HG02884 (cell line): ENCODE data around the gene CX3CR1.

ENCODE experiments used
- ATAC-seq: cut with Tn5 transposase; IDR thresholded peaks from one replicate; pipeline ENCODE4 v1.9.1; 2021; ENCODE audit warnings: mild to moderate bottlenecking, moderate library complexity; ENCODE audit not compliant: unreplicated experiment

CX3CR1 gene

DNA sequence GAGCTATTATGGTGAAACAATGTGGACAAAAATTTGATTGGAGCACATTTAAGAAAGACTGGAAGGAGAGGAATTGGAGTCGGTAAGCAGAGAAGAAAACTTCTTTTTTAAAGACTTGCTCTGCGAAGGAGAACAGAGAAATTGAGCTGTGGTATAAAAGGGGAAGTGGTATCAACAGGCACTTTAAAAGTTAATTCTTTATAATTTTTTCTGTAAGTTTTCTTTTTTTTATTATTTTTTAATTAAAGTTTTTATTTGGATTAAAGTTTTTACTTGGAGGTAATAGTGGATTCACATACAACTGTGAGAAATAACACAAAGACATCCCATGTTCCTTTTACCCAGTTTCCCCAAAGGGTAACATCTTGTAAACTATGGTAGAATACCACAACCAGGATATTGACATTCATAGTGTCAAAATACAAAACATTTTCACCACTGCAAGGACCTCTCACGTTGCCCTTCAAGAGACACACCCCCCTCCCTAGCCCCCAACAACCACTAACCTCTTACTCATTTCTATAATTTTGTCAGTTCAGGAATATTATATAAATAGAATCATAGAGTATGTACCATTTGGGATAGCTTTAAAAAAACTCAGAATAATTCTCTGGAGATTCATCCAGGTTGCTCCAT lies 53.6 kb downstream of the CX3CR1 start:
- ATAC-seq: no peak

DNA sequence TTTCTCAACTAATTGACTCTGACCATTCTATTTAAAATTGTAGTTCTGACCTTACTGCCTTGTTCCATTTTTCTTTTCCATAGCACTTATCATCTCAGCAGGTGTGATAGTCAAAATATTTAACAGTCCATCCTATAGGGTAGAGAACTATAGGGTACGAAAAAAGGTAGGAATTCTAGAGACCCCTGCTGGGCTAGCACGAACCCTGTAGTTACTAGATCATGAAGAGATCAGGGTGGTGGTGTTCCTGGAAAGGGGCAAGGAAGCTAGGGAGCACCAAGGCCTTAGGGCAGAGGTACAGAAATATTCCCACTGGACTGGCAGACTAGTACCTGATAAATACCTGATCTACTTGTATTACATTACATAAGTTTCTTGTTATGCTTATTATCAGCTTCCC lies 55.5 kb downstream of the CX3CR1 start:
- ATAC-seq: no peak

DNA sequence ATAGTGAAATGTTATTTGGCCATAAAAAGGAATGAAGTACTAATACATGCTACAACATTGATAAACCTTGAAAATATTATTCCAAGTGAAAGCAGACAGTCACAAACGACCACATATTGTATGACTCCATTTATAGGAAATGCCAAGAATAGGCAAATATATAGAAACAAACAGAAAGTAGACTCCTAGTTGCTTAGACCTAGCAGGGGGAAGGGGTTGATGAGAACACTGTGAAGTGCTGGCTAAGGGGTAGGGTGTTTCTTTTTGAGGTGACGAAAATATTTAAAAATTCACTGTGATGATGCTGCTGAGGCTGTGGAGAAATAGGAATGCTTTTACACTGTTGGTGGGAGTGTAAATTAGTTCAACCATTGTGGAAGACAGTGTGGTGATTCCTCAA lies 56.9 kb downstream of the CX3CR1 start:
- no peak for ATAC-seq

DNA sequence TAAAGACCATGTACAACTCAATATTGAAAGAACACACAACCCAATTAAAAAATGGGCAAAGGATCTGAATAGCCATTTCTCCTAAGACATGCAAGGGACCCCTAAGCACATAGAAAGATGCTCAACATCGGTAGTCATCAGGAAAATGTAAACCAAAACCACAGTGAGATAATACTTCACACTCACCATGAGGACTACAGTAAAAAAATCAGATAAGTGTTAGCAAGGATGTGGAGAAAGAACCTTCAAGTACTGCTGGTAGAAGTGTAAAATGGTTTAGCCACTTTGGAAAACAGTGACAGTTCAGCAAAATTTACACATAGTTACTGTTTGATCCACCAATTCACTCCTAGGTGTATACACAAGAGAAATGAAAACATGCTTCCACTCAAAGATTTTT lies 57.4 kb downstream of the CX3CR1 start:
- no peak for ATAC-seq

DNA sequence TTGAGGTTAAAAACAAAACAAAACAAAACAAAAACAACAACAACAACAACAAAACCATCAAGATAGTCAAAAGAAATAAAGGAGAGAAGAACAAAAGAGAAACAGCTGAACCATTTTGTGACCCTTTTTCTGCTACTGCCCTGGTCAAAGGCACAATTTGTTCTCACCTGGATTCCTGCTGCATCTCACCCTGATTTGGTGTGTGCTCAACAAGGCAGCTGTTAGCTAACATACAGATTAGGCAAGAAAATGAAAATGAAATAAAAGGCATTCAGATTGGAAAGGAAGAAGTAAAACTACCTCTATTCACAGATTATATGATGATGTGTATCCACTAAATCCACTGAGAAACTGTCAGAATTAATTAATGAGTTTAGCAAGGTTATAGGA lies 58.7 kb downstream of the CX3CR1 start:
- ATAC-seq: no peak

DNA sequence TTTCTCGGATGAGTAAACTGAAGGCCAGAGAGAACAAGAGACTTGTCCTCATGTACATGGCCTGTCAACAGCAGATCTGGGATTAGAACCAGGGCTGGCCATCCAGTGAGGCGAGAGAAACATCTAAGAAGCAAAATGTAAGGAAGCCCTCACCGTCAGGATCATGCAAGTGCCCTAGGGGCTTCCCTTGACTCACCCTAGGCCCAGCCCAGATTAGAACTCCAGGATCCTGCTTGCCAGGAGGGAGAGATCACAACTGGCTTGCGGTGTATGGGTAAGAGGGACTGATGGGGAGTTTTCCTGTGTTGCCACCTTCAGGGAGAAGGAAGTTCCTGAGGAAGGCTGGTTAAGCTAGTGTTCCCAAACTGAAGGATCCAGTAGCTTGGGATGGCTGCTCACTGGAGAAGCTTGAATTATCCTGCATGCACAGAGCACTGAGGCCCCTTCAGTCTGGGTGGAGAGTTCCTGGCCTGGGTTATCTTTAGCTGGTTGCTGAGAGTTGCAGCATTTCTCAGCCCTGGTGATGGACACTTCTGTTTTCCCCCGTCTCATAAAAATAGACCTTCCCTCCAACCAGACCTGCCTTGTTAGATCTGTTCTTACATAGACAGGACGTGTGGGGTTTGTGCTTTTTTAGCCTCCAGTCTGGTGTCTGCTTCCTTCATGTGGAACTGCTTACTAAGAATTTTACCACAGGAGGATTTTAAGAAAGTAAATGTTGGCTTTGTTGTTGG lies 59.3 kb downstream of the CX3CR1 start:
- no peak for ATAC-seq

DNA sequence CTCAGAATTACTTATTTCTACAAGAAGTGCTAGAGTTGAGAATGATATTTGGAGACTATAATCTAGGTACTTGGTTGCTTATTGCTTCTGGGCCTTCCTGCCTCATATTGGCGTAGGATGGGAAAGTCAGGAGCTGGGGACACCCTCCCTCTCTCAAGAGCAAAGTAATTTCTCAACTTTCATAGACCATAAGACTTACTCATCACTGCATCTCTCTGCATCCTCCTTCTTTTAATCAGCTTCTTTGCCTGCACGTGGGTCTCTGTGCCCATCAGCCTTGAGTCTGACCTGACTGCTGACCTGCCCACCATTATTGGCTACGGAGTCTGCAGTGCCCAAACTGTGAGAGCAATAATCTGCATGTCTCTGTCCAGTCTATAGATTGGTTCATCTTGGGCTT lies 60.1 kb downstream of the CX3CR1 start:
- ATAC-seq: no peak

DNA sequence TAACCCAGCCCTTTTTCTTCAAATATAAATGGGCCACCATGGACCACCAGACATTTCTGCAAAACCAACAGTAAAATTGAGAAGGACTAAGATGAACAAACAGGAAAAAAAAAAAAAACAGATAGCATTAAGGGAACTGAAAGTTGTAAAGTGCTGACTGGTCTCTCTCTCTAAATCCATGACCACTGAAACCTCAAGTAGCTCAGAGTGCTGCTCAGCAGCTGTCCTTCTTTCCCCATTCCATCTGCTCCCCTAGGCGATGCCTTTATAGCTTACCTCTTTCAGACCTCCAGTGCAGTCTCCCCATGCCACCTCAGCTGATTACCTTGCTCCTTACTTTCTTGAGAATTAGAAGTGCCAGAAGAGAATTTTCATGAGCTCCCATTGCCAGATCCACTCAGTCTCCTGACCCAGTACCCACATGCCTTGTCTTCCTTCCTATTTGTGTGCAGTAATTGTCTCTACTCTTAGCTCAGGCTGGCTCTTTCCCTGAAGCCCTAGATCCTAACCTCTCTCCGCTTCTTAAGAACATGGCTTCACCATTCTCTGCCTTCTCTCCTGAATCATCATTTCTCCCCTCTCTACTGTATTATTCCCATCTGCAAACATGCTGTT lies 63.6 kb downstream of the CX3CR1 start:
- peak; percentile 96 for ATAC-seq

DNA sequence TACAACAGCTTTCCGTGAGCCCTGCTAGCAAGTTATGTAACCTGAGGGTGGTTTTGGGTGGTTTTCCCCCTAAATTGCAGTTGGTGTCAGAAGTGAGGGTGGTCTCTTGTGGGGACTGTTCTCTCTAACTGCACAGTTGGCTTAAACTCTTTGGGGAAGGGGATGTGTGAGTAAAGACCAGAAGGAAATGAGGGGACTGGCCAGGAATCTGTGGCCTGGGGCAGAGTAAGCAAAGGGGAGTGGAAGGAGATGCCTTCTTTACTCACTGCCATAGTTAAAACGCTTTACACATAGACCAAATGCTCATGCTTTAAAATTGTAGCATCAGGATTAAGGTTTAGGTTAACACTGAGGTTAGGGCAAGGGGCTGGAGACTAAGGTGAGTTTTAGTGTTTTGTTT lies 66.2 kb downstream of the CX3CR1 start:
- no peak for ATAC-seq
